Spleen (tissue), 11 donors: Measurements from ENCODE around the gene RASL11B. TPM values are rescaled to one million over a fixed set of nuclear protein-coding genes. Genes with fewer than 3 reads are reported as not detected.

Source experiments
- DNase-seq: peaks from one replicate; pipeline ENCODE4 v3.0.0-alpha.2; 2020
- H3K27ac ChIP-seq, 8 donors: fragments of 200-600 bp; sonication (generic) in 7 of 8; 1 replicate in 4 of 8; 2 replicates in 4 of 8; pipeline versions ENCODE4 v1.5.0 to v1.8.0; 2016 to 2021; ENCODE audit warnings: inconsistent platforms in 4 of 8, mild to moderate bottlenecking in 4 of 8, moderate library complexity in 1 of 8
- H3K27me3 ChIP-seq, 7 donors: fragments of 200-600 bp; sonication (generic) in 6 of 7; replicated peaks in 1 of 7; 1 replicate in 4 of 7; 2 replicates in 3 of 7; pipeline versions ENCODE4 v1.5.0 to v1.8.0; 2016 to 2021; ENCODE audit warnings: inconsistent platforms in 3 of 7, mild to moderate bottlenecking in 1 of 7
- H3K36me3 ChIP-seq, 6 donors: fragments of 200-600 bp; sonication (generic) in 5 of 6; 1 replicate in 4 of 6; 2 replicates in 2 of 6; pipeline versions ENCODE4 v1.5.0 to v1.8.0; 2016 to 2021; ENCODE audit warnings: inconsistent platforms in 2 of 6
- H3K4me1 ChIP-seq, 6 donors: fragments of 200-600 bp; sonication (generic) in 5 of 6; 1 replicate in 3 of 6; 2 replicates in 3 of 6; pipeline versions ENCODE4 v1.5.0 to v1.8.0; 2016 to 2021; ENCODE audit warnings: inconsistent platforms in 3 of 6
- H3K4me3 ChIP-seq, 8 donors: fragments of 200-600 bp; sonication (generic) in 7 of 8; 1 replicate in 4 of 8; 2 replicates in 4 of 8; pipeline versions ENCODE4 v1.5.0 to v1.8.0; 2016 to 2021; ENCODE audit warnings: inconsistent platforms in 4 of 8, mild to moderate bottlenecking in 4 of 8, moderate library complexity in 2 of 8
- H3K9me3 ChIP-seq, 8 donors: fragments of 200-600 bp; sonication (generic) in 7 of 8; 1 replicate in 4 of 8; 2 replicates in 4 of 8; pipeline versions ENCODE4 v1.5.0 to v1.8.0; 2016 to 2021; ENCODE audit warnings: inconsistent platforms in 4 of 8
- CTCF ChIP-seq, 11 experiments: fragments of 200-600 bp in 7 of 11; fragments of 450-650 bp in 4 of 11; sonication (generic) in 4 of 11; IDR thresholded peaks in 8 of 11; conservative IDR thresholded peaks in 3 of 11; 1 replicate in 7 of 11; 2 replicates in 4 of 11; pipeline versions ENCODE4 v1.4.0 to v1.8.0; 2016 to 2021; ENCODE audit warnings: antibody characterized with exemption in 11 of 11, inconsistent platforms in 4 of 11, mild to moderate bottlenecking in 1 of 11
- POLR2A ChIP-seq, 3 donors: fragments of 450-650 bp; IDR thresholded peaks; one replicate each; pipeline ENCODE4 v1.5.1; 2017; ENCODE audit warnings: antibody characterized with exemption in 3 of 3, mild to moderate bottlenecking in 1 of 3
- POLR2AphosphoS5 ChIP-seq, 3 donors: sonication (generic); formaldehyde crosslinking; IDR thresholded peaks; one replicate each; pipeline ENCODE4 v1.5.1; 2017; ENCODE audit warnings: antibody characterized with exemption in 3 of 3
- WGBS, 5 donors: extraction: QIAGEN DNeasy Blood & Tissue Kit in 3 of 5; methylation state at CpG; one replicate each; pipeline versions ENCODE4 v1.1.5 to v1.1.7; 2013 to 2018; 5-methylcytosine and 5-hydroxymethylcytosine counted together
- intact Hi-C: fragments of 100-400 bp; cut with DNase I; formaldehyde crosslinking; loops from one replicate; pipeline ENCODE4 v1.15.0; 2023; ENCODE audit warnings: low total_unique reads
- polyA plus RNA-seq, 3 donors: library from polyadenylated mRNA; stranded (reverse); fragments of 200-250 nt; gene quantifications; one replicate each; pipeline ENCODE4 v1.2.1, GENCODE V29; 2013
- total RNA-seq, 7 donors: library from RNA; depleted of rRNA in 3 of 7; stranded (reverse); fragments of >200 nt in 3 of 7; fragmentation: NEBNext Ultra II Directional in 4 of 7; extraction: Animal tissue kit (Norgen Biotek cat#: 25700) in 4 of 7; gene quantifications; one replicate each; pipeline versions ENCODE4 v1.1.0 to v1.2.1, GENCODE V29; 2016 to 2021
- donor health status: healthy with polysubstance abuse.
- donor health status: DM: no; HTN: no; CAD: no; lungs with moderate emphysema.
- donor health status: DM: no; HTN: no; CAD: no.
- donor health status: Bipolar disorder and iron deficiency.
- donor health status: healthy.
- donor health status: DM: no; HTN: no; CAD: no.
- donor health status: DM: yes; HTN: yes; CAD: no.

Gene RASL11B
- total and polyA plus RNA-seq, 10 donors: 4.4 to 55.6 (median 18.9) TPM

GRCh38 chr4:52892880-52893279 is 30.8 kb downstream of the RASL11B start:
- no peaks in the 10 kb centered on the region for H3K9me3 ChIP-seq
- H3K4me3 ChIP-seq: no peak overlapping the region
- TF ChIP-seq POLR2A (IDR thresholded peaks at IDR 0.05) (no peak), CTCF (IDR thresholded peaks at IDR 0.05 in 8 of 11, conservative IDR thresholded peaks at IDR 0.05 in 3 of 11) (no peak)
- DNase-seq: no peak
- H3K27ac ChIP-seq: no peak overlapping the region
- intact Hi-C loops: no loop called here
- 88 to 97% (median 96%) methylated on average over 3 of the region's 3 CpGs for WGBS, 5 donors
- no peaks in the 10 kb centered on the region for H3K27me3 ChIP-seq
- H3K36me3 ChIP-seq: no peaks in the 10 kb centered on the region
- no peaks in the 10 kb centered on the region for H3K4me1 ChIP-seq

GRCh38 chr4:52894443-52894842 is 32.3 kb downstream of the RASL11B start:
- intact Hi-C loops: no loop called here
- 78 to 96% (median 88%) methylated on average over 1 of the region's 1 CpG for WGBS, 5 donors
- no peaks in the 10 kb centered on the region for H3K36me3 ChIP-seq

GRCh38 chr4:52903273-52903672 is 41.2 kb downstream of the RASL11B start:
- WGBS, 5 donors: 94 to 100% (median 98%) methylated on average over 4 of the region's 4 CpGs
- peaks cover 0 to 5% (median 0%) of the 10 kb centered on the region in 8 donors for H3K9me3 ChIP-seq

More at GRCh38 chr4:52894443-52894842, 32.3 kb downstream of the RASL11B start:
- TF ChIP-seq CTCF (IDR thresholded peaks at IDR 0.05 in 8 of 11, conservative IDR thresholded peaks at IDR 0.05 in 3 of 11): no peak
- no peak for TF ChIP-seq POLR2A (IDR thresholded peaks at IDR 0.05)
- no peak for TF ChIP-seq POLR2AphosphoS5 (IDR thresholded peaks at IDR 0.05)
- no peaks in the 10 kb centered on the region for H3K9me3 ChIP-seq
- H3K27ac ChIP-seq: no peak overlapping the region
- H3K4me3 ChIP-seq: no peak overlapping the region
- no peaks in the 10 kb centered on the region for H3K27me3 ChIP-seq
- H3K4me1 ChIP-seq: no peaks in the 10 kb centered on the region
- DNase-seq: no peak

GRCh38 chr4:52904421-52904820 is 42.3 kb downstream of the RASL11B start:
- intact Hi-C loops: no loop called here
- H3K4me3 ChIP-seq: no peak overlapping the region
- no peaks in the 10 kb centered on the region for H3K27me3 ChIP-seq
- H3K9me3 ChIP-seq: peaks cover 0 to 5% (median 0%) of the 10 kb centered on the region in 8 donors
- TF ChIP-seq POLR2A (IDR thresholded peaks at IDR 0.05) (no peak), POLR2AphosphoS5 (IDR thresholded peaks at IDR 0.05) (no peak), CTCF (IDR thresholded peaks at IDR 0.05 in 8 of 11, conservative IDR thresholded peaks at IDR 0.05 in 3 of 11) (no peak)
- H3K36me3 ChIP-seq: peaks cover 0 to 65% (median 4%) of the 10 kb centered on the region in 6 donors
- no peaks in the 10 kb centered on the region for H3K4me1 ChIP-seq
- 78 to 99% (median 94%) methylated on average over 4 of the region's 4 CpGs for WGBS, 5 donors
- DNase-seq: no peak
- H3K27ac ChIP-seq: no peak overlapping the region

More at GRCh38 chr4:52903273-52903672, 41.2 kb downstream of the RASL11B start:
- no peaks in the 10 kb centered on the region for H3K27me3 ChIP-seq
- H3K36me3 ChIP-seq: peaks cover 0 to 65% (median 4%) of the 10 kb centered on the region in 6 donors
- no peak for DNase-seq
- intact Hi-C loops: no loop called here
- no peaks in the 10 kb centered on the region for H3K4me1 ChIP-seq
- no peak for TF ChIP-seq CTCF (IDR thresholded peaks at IDR 0.05 in 8 of 11, conservative IDR thresholded peaks at IDR 0.05 in 3 of 11)
- no peak for TF ChIP-seq POLR2AphosphoS5 (IDR thresholded peaks at IDR 0.05)
- no peak for TF ChIP-seq POLR2A (IDR thresholded peaks at IDR 0.05)
- H3K27ac ChIP-seq: no peak overlapping the region
- no peak overlapping the region for H3K4me3 ChIP-seq
